GM18498 (cell line): ENCODE data around the gene NANOS2.
A peak's percentile ranks its signal among the peaks of the same experiment; 100 is the strongest.
"Not testable (repeated sequence)": the region's sequence is repeated elsewhere in the genome, so short reads cannot be mapped to it uniquely, and the experiment has no call there.

ENCODE experiments used
- ATAC-seq: cut with Tn5 transposase; IDR thresholded peaks from one replicate; pipeline ENCODE4 v1.9.1; 2021; ENCODE audit warnings: mild to moderate bottlenecking, moderate library complexity; ENCODE audit not compliant: unreplicated experiment

The NANOS2 gene

DNA sequence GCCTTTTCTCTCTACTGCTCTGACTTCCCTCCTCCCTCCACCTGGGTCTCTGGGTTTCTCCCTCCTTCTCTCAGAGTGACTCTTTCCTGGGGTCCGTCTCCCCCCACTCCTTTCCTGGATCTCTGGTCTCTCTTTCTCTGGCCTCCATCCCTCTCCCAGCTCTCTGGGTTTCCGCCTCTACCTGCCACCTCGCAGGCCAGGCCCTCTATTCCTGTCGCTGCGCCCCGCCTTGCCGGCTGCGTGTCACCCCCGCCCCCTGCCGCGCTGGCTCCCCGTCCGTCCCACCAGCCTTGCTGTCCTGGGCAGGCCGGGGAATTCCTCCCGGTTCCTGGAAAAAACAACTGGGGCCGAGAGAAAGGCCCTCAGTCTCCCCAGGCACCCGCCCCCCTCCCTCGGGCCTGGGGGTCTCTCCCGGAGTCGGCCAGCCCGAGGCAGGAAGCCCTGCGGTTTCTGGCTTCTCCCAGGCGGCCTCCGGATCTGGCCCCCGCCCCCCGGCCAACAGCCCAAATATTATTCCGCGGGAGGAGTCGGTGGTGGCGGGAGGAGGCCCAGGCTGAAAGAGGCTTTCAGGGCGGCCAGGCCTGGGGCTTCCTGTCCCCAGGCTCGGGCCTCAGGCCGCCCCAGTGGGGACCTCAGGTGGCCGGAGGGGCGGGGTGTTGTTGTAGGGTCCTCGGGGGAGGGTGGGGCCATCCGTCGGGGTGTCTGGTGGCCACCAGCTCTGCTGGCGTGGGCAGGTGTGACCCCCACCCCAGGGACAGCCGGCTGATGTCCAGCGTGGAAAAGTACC, 38.0 kb downstream of the NANOS2 start:
- ATAC-seq, result no peak

GRCh38 chr19:45876161-45876410, 38.5 kb downstream of the NANOS2 start:
- ATAC-seq, result no peak

- no peak for ATAC-seq
Measured at GRCh38 chr19:45874620-45874966, 40.0 kb downstream of the NANOS2 start.

- ATAC-seq, result no peak
Measured at GRCh38 chr19:45873219-45873772, 41.3 kb downstream of the NANOS2 start.

GRCh38 chr19:45872095-45872919, 42.3 kb downstream of the NANOS2 start:
- no peak for ATAC-seq

DNA sequence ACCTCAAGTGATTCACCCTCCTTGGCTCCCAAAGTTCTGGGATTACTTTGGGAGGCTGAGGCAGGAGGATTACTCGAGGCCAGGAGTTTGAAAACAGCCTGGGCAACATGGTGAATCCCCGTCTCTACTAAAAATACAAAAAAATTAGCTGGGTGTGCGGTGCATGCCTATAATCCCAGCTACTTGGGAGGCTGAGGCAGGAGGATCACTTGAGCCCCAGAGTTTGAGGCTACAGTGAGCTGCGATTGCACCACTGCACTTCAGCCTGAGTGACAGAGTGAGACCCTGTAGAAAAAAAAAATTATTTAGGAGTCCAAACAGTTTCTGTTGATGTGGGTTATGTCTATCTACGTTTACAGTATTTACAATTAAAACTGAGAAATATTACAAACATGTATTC, 43.8 kb downstream of the NANOS2 start:
- no peak for ATAC-seq

DNA sequence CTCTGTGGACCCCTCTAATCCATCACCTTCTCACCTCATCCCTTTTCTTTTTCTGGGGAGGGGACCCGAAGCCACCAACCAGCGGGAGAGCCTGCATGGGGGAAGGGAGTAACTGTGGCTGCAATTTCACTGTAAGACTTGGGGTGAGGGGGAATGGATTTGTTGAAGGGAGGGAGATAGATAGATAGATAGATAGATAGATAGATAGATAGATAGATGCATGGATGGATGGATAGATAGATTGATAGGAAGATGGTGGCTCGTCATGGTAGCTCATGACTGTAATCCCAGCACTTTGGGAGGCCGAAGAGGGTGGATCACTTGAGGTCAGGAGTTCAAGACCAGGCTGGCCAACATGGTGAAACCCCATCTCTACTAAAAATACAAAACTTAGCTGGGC, 47.3 kb downstream of the NANOS2 start:
- ATAC-seq, result not testable (repeated sequence)

GRCh38 chr19:45866400-45867176, 48.0 kb downstream of the NANOS2 start:
- no peak for ATAC-seq

GRCh38 chr19:45865269-45865948, 49.2 kb downstream of the NANOS2 start:
- no peak for ATAC-seq

GRCh38 chr19:45864629-45865082, 49.9 kb downstream of the NANOS2 start:
- ATAC-seq, result no peak

DNA sequence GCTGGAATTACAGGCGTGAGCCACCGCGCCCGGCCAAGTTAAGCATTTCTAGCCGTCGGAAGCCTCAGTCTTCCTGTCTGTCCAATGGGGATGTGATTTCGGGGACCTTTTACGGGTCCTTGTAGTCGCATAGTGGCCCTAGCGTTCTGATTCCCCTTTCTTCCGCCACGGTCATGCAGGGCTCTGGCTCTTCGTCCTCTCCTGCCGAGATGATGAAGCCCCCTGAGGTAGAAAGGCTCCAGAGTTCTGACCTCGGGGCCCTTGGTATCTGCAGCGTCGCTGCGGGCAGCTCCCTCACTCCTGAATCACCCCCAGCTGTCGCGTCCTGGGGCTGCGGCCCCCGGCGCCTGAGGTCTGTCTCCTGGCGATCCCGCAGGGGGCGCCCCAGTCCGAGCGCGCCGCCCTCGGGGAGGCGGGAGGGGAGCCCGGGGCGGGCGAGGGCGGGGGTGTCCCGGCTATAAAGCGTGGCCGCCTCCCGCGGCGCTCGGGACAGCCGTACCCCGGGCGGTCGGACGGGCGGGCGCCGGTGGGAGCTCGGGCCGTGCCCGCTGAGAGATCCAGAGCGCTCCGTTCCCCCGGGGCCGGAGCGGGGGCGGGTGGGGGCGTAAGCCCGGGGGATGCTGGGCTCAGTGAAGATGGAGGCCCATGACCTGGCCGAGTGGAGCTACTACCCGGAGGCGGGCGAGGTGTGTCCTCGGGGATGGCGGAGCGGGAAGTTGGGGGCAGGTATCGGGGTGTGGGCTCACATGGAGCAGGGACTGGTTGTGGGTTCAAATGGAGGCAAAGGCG, 50.5 kb downstream of the NANOS2 start, which contains the start of gene FOXA3:
FOXA3 (plus strand) TSS at position 487 of the 789 bp plus-strand sequence; CDS start at position 618, 131 bp downstream.
- ATAC-seq, result peak; percentile 46

DNA sequence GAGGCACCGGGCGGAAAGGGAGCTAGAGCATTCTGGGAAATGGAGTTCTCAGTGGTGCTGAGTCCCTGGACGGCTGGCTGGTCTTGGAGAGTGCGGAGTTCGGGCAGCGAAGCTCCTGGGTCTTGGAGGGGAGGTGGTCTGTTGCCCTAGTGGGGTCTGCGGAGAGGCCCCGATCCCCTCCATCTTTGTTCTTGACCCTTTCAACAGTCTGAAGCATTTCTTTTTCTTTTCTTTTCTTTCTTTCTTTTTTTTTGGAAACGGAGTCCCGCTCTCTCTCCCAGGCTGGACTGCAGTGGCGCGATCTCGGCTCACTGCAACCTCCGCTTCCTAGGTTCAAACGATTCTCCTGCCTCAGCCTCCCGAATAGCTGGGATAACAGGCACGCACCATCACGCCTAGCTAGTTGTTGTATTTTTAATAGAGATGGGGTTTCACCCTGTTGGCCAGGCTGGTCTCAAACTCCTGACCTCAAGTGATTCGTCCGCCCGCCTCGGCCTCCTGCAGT, 51.2 kb downstream of the NANOS2 start:
- no peak for ATAC-seq
